ENCODE data around the gene USH2A.
A peak's percentile ranks its signal among the peaks of the same experiment; 100 is the strongest.

Gene USH2A, protein sequence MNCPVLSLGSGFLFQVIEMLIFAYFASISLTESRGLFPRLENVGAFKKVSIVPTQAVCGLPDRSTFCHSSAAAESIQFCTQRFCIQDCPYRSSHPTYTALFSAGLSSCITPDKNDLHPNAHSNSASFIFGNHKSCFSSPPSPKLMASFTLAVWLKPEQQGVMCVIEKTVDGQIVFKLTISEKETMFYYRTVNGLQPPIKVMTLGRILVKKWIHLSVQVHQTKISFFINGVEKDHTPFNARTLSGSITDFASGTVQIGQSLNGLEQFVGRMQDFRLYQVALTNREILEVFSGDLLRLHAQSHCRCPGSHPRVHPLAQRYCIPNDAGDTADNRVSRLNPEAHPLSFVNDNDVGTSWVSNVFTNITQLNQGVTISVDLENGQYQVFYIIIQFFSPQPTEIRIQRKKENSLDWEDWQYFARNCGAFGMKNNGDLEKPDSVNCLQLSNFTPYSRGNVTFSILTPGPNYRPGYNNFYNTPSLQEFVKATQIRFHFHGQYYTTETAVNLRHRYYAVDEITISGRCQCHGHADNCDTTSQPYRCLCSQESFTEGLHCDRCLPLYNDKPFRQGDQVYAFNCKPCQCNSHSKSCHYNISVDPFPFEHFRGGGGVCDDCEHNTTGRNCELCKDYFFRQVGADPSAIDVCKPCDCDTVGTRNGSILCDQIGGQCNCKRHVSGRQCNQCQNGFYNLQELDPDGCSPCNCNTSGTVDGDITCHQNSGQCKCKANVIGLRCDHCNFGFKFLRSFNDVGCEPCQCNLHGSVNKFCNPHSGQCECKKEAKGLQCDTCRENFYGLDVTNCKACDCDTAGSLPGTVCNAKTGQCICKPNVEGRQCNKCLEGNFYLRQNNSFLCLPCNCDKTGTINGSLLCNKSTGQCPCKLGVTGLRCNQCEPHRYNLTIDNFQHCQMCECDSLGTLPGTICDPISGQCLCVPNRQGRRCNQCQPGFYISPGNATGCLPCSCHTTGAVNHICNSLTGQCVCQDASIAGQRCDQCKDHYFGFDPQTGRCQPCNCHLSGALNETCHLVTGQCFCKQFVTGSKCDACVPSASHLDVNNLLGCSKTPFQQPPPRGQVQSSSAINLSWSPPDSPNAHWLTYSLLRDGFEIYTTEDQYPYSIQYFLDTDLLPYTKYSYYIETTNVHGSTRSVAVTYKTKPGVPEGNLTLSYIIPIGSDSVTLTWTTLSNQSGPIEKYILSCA (N-terminal part only)

DNA sequence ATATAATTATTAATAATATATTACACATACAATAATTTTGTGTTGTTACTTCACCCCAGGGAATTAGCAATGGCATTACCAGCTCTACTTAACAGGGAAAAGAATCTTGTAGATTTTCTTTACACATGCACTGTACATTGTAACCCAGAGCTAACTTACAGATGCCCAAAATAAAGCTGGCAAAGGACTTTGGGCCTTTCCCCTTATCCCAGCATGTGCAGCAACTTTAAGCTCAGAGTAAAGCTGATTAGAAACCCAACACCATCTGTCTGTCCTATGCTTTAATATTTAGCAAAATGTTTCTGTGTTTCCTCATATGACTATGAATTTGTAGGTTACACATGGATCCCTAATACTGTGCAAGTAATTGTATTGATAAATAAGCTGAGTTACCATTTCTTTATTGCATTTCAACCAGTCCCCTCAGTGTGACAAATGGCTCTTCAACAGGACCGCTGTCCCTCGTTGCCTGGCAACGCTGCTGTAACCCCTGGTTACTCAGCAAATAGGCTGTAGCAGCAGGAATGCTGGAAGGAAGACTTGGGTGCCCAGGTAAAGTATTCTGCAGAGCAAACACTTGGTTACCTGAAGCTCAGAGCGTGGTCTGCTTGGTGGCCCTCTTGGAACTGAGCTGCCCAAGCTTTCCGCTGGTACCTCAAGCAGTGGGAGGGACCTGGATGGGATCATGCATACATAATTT is at the start of gene USH2A:
TSS of gene USH2A (minus strand) at position 628 of the 700 bp plus-strand sequence. CDS start 1,112 bp downstream, outside the sequence.
- peak in 10 of 51 donors; percentile 1 to 32 (median 8) for DNase-seq

- no peak for DNase-seq
Observed at GRCh38 chr1:216466162-216466801, 43.0 kb upstream of the USH2A start.

GRCh38 chr1:216464489-216464888 is 41.2 kb upstream of the USH2A start:
- no peak for DNase-seq

DNA sequence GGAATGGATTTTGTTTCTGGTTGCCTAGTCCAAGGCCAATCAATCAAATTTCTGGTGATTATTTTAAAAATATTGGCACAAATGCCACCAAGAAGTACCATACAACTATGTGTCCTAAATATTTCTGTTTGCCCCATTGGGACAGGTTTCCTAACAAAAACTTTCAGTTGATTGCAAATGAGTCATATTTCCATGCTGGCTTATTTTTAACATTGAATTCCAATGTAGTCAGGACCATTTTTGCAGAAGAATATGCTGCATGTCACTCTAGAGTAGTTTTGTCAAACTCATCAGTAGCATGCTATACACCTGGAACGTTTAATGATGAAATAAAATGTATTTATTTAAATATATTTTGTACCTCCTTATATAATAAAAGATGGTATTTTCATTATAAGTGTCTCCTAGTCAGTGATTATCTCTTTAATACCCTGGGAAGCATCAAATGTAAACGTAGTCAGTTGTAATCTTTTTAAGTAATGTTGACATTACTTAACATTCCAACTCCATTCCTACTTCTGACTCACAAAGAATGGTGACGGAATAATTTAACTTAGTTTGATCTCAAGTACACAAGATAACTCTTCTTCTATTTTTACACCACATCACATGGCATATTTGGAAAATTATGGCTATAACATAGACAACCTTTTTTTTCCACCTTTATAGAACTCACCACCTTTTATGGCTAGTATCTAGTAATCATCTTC is 39.0 kb upstream of the USH2A start:
- DNase-seq: no peak

GRCh38 chr1:216461466-216461865 is 38.2 kb upstream of the USH2A start:
- DNase-seq: no peak

DNA sequence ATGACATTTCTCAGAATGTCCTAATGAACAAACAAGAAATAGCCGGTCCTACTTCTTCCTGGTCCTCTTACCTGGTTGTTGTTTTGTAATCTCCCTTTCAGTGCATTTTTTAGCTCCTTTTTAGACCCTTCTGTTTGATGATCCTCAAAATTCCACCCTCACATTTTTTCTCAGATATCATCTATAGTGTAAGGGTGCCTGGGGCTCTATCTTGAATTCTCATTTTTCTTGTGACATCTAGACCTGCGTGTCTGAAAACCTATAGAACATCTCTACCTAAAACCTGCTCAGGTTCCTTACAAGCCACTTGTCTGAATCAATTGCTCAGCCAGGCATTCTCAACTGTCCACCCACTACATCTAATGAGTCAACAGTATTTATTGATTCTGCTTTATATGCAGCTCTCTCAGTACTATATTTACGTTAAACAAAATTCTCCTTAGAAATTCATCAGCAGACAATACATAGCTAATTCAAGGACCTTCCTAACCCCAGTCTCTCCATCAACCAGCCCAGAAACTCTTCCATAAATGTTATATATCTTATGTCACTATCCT is 36.5 kb upstream of the USH2A start:
- no peak for DNase-seq

- DNase-seq: no peak
Observed at GRCh38 chr1:216458812-216459211, 35.6 kb upstream of the USH2A start.

- no peak for DNase-seq
Observed at GRCh38 chr1:216457356-216457755, 34.1 kb upstream of the USH2A start.

GRCh38 chr1:216456682-216457081 is 33.4 kb upstream of the USH2A start:
- DNase-seq: no peak

DNA sequence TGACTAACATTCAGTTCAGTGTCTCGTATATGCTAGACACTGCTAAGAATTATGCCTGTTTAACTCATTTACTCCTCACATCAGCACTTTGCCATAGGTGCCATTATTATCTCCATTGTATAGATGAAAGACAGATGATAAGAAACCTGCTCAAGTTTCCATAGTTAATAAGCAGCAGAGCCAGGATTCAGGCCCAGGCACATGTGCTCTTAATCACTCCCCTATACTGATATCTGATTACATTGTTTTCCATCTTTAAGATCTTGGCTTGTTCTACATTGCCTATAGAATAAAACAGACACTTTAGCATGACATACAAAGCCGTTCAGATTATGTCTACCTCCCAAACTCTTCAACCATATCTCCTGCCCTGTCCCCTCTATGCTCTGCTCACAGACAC is 30.5 kb upstream of the USH2A start:
- DNase-seq: no peak

DNA sequence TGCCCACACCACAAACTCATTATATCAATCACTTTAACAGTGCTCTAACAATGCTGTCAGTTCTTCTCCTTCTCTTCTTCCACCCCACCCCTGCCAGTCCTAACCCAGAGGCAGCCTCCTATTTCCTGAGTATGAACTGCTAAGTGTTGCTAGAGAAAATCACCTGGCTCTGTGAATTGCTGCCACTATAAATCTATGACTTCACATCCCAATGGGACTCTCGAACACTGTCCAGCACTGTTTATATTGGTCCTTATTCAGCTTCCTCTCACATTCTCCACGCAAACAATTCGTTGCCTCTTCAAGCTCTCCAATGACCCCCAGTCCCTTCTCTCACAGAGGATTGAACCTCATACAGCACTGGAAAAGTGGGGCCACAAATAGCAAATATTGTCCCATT is 27.0 kb upstream of the USH2A start:
- no peak for DNase-seq

GRCh38 chr1:216448011-216448510 is 24.8 kb upstream of the USH2A start:
- DNase-seq: no peak

DNA sequence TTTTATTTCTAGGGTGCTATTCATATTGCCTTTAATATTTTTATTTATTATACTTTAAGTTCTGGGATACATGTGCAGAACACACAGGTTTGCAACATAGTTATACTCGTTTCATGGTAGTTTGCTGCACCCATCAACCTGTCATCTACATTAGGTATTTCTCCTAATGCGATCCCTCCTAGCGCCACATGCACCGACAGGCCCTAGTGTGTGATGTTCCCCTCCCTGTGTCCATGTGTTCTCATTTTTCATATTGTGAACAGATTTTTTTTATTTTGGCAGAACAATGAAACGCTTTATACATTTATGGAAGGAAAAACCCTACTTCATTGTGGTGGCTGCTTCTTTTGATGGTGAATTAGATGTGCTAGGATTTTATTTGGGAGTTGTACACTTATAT is 14.4 kb upstream of the USH2A start:
- DNase-seq: no peak

DNA sequence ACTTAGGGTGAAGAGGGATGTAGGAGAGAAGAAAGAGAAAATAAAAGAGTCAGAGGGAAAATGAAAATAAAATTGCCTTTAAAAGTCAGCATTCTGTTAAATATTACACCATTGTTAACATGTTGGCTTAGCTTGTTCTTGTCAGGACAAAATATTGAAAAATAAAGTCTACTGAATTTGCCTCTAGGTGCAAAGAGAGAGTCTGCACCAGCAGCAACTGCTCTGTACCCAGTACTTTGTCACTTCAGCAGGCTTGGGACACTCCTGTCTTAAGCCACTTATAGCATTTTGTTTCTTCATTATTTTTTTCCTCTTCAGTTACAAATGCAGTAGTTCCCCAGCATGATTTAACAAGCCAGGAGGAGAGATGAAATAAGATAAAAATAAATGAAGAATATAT is 11.0 kb upstream of the USH2A start:
- DNase-seq: no peak

DNA sequence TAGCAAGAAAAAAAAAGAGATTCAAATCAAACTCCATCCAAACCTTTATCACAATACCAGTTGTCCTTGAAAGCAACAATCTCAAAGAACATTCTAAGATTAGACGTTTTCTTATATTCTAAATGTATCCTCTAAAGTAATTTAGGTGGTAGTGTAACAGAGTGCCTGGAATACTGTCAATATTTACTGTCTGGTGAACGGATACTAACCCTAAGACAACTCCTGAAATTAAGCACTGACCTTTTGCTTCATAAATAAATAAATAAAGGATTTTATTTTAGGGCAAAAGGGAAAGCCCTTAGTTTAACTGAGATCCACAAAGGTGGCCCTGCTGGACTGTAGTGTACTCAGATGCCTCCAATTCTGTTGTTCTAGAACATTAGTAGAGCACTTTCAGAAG is 9.9 kb upstream of the USH2A start:
- DNase-seq: no peak

DNA sequence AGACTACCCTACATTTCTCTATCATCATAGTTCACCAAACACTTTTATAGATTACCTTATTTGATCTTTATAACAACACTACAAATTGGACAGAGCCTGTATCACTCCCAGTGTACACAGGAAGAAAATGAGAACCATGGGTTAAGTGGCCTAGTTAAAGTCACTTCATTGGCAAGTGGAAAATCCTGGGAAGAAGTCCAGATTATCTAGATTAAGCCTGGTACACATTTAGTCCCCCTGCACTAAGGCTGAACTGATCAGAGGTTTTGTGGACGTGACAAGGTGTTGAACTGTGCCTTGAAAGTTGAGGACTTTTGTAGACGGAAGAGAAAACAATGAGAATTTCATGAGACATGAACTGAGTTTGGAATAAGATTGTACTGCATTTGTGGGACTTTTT is 7.5 kb upstream of the USH2A start:
- DNase-seq: no peak

- DNase-seq: no peak
Observed at GRCh38 chr1:216425577-216425976, 2.3 kb upstream of the USH2A start.

DNA sequence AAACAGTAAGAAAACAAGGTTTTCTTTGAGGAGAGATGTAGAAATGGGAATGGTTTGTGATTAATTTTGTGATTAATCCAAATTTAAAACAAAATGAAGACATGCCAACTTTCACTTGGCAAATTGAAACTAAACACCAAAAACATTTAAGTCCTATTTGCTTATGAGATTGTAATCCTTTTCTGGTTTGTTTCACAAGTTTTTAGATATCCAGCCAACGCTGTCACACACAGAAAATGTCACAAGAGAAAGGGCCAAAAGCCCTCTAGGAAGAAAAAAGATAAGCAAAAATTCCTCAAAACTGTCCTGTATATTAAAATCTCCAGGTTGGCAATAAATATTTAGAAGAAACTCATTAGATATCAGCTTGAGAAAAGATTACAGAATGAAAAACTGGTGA is 2.5 kb downstream of the USH2A start:
- no peak for DNase-seq

- DNase-seq: no peak
Observed at GRCh38 chr1:216420263-216420662, 3.0 kb downstream of the USH2A start.

DNA sequence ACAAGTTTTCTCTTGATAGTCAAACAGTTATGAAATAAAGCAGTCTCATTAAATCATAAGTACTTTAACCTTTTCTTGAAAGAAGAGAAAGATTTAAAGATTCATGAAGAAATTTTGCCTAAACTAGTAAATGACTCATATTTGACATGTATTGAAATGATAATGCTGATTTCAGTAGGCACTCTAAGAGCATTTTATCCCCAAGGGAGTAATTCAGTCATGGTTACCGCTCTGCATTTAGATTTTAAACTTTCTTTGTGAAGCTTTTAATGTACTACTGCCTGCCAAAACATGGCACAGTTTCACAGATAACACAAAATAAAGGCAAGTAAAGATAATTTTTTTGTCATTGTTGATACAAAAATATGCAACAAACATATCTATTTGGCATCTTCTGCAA is 6.8 kb downstream of the USH2A start:
- DNase-seq: no peak

Data from hypothalamus (tissue), 51 donors.